Lower leg skin (tissue), 4 donors: ENCODE results near the gene ZYG11B. TPM values are rescaled to one million over a fixed set of nuclear protein-coding genes. Genes with fewer than 3 reads are reported as not detected.
A peak's percentile ranks its signal among the peaks of the same experiment; 100 is the strongest.
"Not testable (repeated sequence)": the region's sequence is repeated elsewhere in the genome, so short reads cannot be mapped to it uniquely, and the experiment has no call there.

Source experiments
- DNase-seq, 2 donors: peaks; one replicate each; pipeline ENCODE4 v3.0.0-alpha.2; 2019; ENCODE audit warnings: low spot score in 2 of 2
- H3K4me3 ChIP-seq: fragments of 200-600 bp; sonication (generic); 2 replicates; pipeline ENCODE4 v1.5.1; 2017; ENCODE audit warnings: mild to moderate bottlenecking, low read depth; ENCODE audit not compliant: poor library complexity, severe bottlenecking
- CTCF ChIP-seq, 3 donors: fragments of 450-650 bp; IDR thresholded peaks; one replicate each; pipeline ENCODE4 v1.5.1; 2016; ENCODE audit warnings: antibody characterized with exemption in 3 of 3, mild to moderate bottlenecking in 3 of 3, moderate library complexity in 2 of 3
- POLR2A ChIP-seq, 2 donors: fragments of 450-650 bp; IDR thresholded peaks; one replicate each; pipeline ENCODE4 v1.6.1; 2016 to 2017; ENCODE audit warnings: antibody characterized with exemption in 2 of 2, mild to moderate bottlenecking in 1 of 2, moderate library complexity in 1 of 2
- WGBS, 2 donors: methylation state at CpG; one replicate each; pipeline ENCODE4 v1.1.5; 2018; 5-methylcytosine and 5-hydroxymethylcytosine counted together
- intact Hi-C: fragments of 100-400 bp; cut with DNase I; formaldehyde crosslinking; loops from one replicate; pipeline ENCODE4 v1.15.0; 2023; ENCODE audit warnings: low total_unique reads
- total RNA-seq, 4 donors: library from RNA; depleted of rRNA; stranded (reverse); fragments of >200 nt; gene quantifications; one replicate each; pipeline ENCODE4 v1.1.0, GENCODE V29; 2016

Gene ZYG11B
- total RNA-seq, 4 donors from 2014 or later, result 24.1 to 29.9 (median 25.2) TPM

- 96 to 98% methylated on average over 3 of the region's 3 CpGs for WGBS, 2 donors
- no peak for DNase-seq
- intact Hi-C loops, result no loop called here
Measured at GRCh38 chr1:52691821-52692220, 34.4 kb upstream of the ZYG11B start.

GRCh38 chr1:52692697-52693096, 33.6 kb upstream of the ZYG11B start:
- no peak for DNase-seq
- no peak for TF ChIP-seq POLR2A (IDR thresholded peaks at IDR 0.05)
- no peak for TF ChIP-seq CTCF (IDR thresholded peaks at IDR 0.05)
- H3K4me3 ChIP-seq, result no peak overlapping the region
- WGBS, 2 donors, result 97 to 100% methylated on average over 4 of the region's 4 CpGs
- intact Hi-C loops, result no loop called here

More at GRCh38 chr1:52691821-52692220, 34.4 kb upstream of the ZYG11B start:
- TF ChIP-seq POLR2A (IDR thresholded peaks at IDR 0.05), result no peak
- no peak for TF ChIP-seq CTCF (IDR thresholded peaks at IDR 0.05)
- H3K4me3 ChIP-seq, result no peak overlapping the region

- DNase-seq, H3K4me3 ChIP-seq, intact Hi-C loops: not testable (repeated sequence)
- 94 to 96% methylated on average over 10 of the region's 10 CpGs for WGBS, 2 donors
Measured at GRCh38 chr1:52693351-52693750, 32.9 kb upstream of the ZYG11B start.

GRCh38 chr1:52693843-52694242, 32.4 kb upstream of the ZYG11B start:
- TF ChIP-seq POLR2A (IDR thresholded peaks at IDR 0.05) (no peak), CTCF (IDR thresholded peaks at IDR 0.05) (no peak)
- intact Hi-C loops, result no loop called here
- WGBS, 2 donors, result 96% methylated on average over 1 of the region's 1 CpG
- H3K4me3 ChIP-seq, result no peak overlapping the region
- no peak for DNase-seq

GRCh38 chr1:52695627-52696026, 30.6 kb upstream of the ZYG11B start:
- TF ChIP-seq POLR2A (IDR thresholded peaks at IDR 0.05), result no peak
- no peak for TF ChIP-seq CTCF (IDR thresholded peaks at IDR 0.05)
- no peak for DNase-seq
- WGBS, 2 donors, result 92 to 94% methylated on average over 7 of the region's 7 CpGs
- intact Hi-C loops, result no loop called here
- H3K4me3 ChIP-seq, result no peak overlapping the region

GRCh38 chr1:52697795-52698674, 28.2 kb upstream of the ZYG11B start, which contains the start of gene COA7:
Gene COA7 (minus strand): TSS chr1:52698347. CDS start chr1:52698326, 21 bp downstream.
- peak within 1 kb of the TSS; percentile 83 for H3K4me3 ChIP-seq
- DNase-seq, result peak; percentile 70 to 97
- intact Hi-C loops, result no loop called here
- WGBS, 2 donors, result 2 to 4% methylated on average over 38 to 51 of the region's 68 CpGs
- TF ChIP-seq CTCF (IDR thresholded peaks at IDR 0.05) (no peak), POLR2A (IDR thresholded peaks at IDR 0.05) (no peak)
